Chondrocyte (in vitro differentiated cells): ENCODE data around the gene TUBB4A. TPM values are rescaled to one million over a fixed set of nuclear protein-coding genes. Genes with fewer than 3 reads are reported as not detected.
"Not testable (repeated sequence)": the region's sequence is repeated elsewhere in the genome, so short reads cannot be mapped to it uniquely, and the experiment has no call there.

Source experiments
- DNase-seq: peaks from one replicate; pipeline ENCODE4 v3.0.0; 2021; ENCODE audit warnings: mixed read lengths, low spot score
- H3K27ac Mint-ChIP-seq: one replicate; pipeline ENCODE4 v1.8.0; 2021; ENCODE audit warnings: mild to moderate bottlenecking, moderate library complexity, mixed read lengths; ENCODE audit not compliant: unreplicated experiment
- H3K27me3 Mint-ChIP-seq: 2 replicates; pipeline ENCODE4 v1.8.0; 2021; ENCODE audit warnings: low read depth, mixed read lengths
- H3K36me3 Mint-ChIP-seq: 2 replicates; pipeline ENCODE4 v1.8.0; 2021; ENCODE audit warnings: low read depth, mixed read lengths
- H3K4me1 Mint-ChIP-seq: 2 replicates; pipeline ENCODE4 v1.8.0; 2021; ENCODE audit warnings: low read depth, mild to moderate bottlenecking, mixed read lengths
- H3K4me3 Mint-ChIP-seq: one replicate; pipeline ENCODE4 v1.8.0; 2021; ENCODE audit warnings: mild to moderate bottlenecking, moderate library complexity, mixed read lengths; ENCODE audit not compliant: unreplicated experiment
- H3K9me3 Mint-ChIP-seq: 2 replicates; pipeline ENCODE4 v1.8.0; 2021; ENCODE audit warnings: low read depth, mixed read lengths
- CTCF ChIP-seq: fragments of 200-600 bp; sonication (generic); IDR thresholded peaks from 2 replicates; pipeline ENCODE4 v1.5.0; 2021; ENCODE audit warnings: antibody characterized with exemption, mild to moderate bottlenecking, moderate library complexity
- long read RNA-seq: library from polyadenylated mRNA; stranded (forward); transcript quantifications from one replicate; pipeline ENCODE4 v2.0.0, GENCODE V29; 2021
- total RNA-seq: library from RNA; stranded (reverse); gene quantifications from 3 replicates; pipeline ENCODE4 v1.2.1, GENCODE V29; 2021

TUBB4A gene
- total RNA-seq, result 0.26 to 0.99 TPM (median 0.70 TPM) in 3 replicates
- long read RNA-seq, result 0 reads

- DNase-seq, result no peak
- Mint-ChIP-seq H3K9me3 (no peaks in the 10 kb centered on the region), H3K27me3 (peaks cover 33% of the 10 kb centered on the region), H3K36me3 (peaks cover 3% of the 10 kb centered on the region), H3K4me3 (peak within 1 kb of the TSS; percentile 66), H3K27ac (no peak within 1 kb of the TSS), H3K4me1 (peaks cover 6% of the 10 kb centered on the region)
- TF ChIP-seq CTCF, result peak; percentile 22
Measured at GRCh38 chr19:6501740-6502648, at the start of gene TUBB4A. Gene TUBB4A (minus strand): TSS chr19:6502309. CDS start chr19:6502212, 97 bp downstream.

GRCh38 chr19:6551091-6551490 lies 49.0 kb upstream of the TUBB4A start:
- no peak overlapping the region for H3K4me3 Mint-ChIP-seq
- no peaks in the 10 kb centered on the region for H3K36me3 Mint-ChIP-seq
- TF ChIP-seq CTCF, result no peak
- DNase-seq, result no peak
- H3K9me3 Mint-ChIP-seq, result peaks cover 4% of the 10 kb centered on the region
- peaks cover 5% of the 10 kb centered on the region for H3K27me3 Mint-ChIP-seq
- H3K27ac Mint-ChIP-seq, result no peak overlapping the region
- no peaks in the 10 kb centered on the region for H3K4me1 Mint-ChIP-seq

DNA sequence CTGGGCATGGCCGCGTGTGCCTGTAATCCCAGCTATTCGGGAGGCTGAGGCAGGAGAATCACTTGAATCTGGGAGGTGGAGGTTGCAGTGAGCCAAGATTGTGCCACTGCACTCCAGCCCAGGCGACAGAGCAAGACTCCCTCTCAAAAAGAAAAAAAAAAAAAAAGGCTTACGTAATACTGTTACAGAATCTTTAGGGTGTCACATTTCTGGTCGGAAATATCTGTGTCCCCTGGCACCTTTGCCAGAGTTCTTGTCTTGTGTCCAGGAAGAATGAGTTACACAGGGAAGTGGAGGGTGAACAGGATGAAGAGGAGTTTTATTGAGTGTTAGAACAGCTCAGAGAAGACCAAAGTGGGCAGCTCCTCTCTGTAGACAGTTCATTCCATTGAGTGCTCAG lies 48.6 kb upstream of the TUBB4A start:
- H3K36me3 Mint-ChIP-seq, H3K27me3 Mint-ChIP-seq, H3K27ac Mint-ChIP-seq, H3K4me3 Mint-ChIP-seq, DNase-seq, H3K9me3 Mint-ChIP-seq, H3K4me1 Mint-ChIP-seq: not testable (repeated sequence)

GRCh38 chr19:6543866-6544347 lies 41.8 kb upstream of the TUBB4A start:
- Mint-ChIP-seq H3K27me3 (peaks cover 9% of the 10 kb centered on the region), H3K36me3 (no peaks in the 10 kb centered on the region), H3K9me3 (peaks cover 4% of the 10 kb centered on the region), H3K4me3 (no peak overlapping the region), H3K27ac (no peak overlapping the region), H3K4me1 (no peaks in the 10 kb centered on the region)
- DNase-seq, result no peak
- no peak for TF ChIP-seq CTCF

DNA sequence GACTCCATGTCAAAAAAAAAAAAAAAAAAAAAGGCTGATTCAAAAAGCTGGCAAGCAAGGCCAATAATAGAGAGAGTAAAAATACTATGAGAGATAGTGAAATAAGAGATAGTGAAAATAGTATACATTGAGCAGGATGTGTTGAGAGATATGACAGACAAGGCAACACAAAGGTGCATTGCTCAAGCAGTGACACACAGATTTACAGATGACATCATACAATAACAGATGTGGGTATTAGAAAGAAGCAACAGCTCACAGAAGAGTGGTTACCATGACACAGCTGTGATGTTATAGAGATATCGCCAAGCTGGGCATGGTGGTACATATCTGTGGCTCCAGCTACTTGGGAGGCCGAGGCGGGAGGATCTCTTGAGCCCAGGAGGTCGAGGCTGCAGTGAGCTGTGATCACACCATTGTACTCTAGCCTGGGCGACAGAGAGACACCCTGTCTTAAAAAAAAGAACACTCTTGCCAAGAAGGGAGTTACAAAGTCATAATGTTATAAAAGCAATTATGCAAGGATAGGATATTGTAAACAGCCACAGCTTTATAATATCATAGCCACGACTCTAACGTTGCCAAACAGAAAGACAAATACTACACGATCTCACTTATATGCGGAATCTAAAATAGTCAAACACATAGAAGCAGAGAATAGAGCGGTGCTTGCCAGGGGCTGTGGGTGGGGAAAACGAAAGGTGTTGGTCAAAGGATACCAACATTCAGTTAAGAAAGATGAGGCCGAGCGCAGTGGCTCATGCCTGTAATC lies 39.0 kb upstream of the TUBB4A start:
- Mint-ChIP-seq H3K36me3 (peaks cover 1% of the 10 kb centered on the region), H3K27ac (no peak overlapping the region), H3K27me3 (peaks cover 4% of the 10 kb centered on the region), H3K4me3 (no peak overlapping the region), H3K4me1 (no peaks in the 10 kb centered on the region), H3K9me3 (no peaks in the 10 kb centered on the region)
- peak; percentile 22 for DNase-seq
- TF ChIP-seq CTCF, result no peak
